ENCODE data around the gene MICAL3.

MICAL3 gene

DNA sequence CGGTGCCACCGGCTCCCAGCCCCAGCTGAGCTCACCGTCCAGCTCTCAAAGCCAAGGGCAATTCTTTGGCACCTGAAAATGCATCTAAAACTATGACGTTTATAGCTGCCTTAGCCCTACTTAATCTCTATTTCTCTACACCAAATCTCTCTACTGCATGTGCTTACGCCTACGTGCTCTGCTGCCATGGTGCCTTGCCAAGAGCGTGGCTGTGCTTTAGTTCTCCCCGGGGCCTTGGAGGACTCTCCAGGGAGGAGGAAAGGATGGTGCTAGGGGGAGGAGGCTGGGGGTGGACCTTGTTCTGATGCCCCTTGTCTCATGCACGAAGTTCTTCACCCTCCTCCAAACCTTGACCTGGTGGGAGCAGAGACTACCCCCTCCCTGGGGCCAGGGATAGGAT lies 241.0 kb downstream of the MICAL3 start:
- no peak for TF ChIP-seq FOXP2 (optimal IDR thresholded peaks at IDR 0.05; ENCODE audit: borderline replicate concordance, extremely low read depth, extremely low read length, insufficient read depth)
- no peak for TF ChIP-seq TAF1 (IDR thresholded peaks at IDR 0.05; ENCODE audit: borderline replicate concordance, insufficient read depth, low read length)
- TF ChIP-seq POLR2AphosphoS5 (IDR thresholded peaks at IDR 0.05; ENCODE audit: low read depth, low read length), result no peak
- TF ChIP-seq, protein P1, sequence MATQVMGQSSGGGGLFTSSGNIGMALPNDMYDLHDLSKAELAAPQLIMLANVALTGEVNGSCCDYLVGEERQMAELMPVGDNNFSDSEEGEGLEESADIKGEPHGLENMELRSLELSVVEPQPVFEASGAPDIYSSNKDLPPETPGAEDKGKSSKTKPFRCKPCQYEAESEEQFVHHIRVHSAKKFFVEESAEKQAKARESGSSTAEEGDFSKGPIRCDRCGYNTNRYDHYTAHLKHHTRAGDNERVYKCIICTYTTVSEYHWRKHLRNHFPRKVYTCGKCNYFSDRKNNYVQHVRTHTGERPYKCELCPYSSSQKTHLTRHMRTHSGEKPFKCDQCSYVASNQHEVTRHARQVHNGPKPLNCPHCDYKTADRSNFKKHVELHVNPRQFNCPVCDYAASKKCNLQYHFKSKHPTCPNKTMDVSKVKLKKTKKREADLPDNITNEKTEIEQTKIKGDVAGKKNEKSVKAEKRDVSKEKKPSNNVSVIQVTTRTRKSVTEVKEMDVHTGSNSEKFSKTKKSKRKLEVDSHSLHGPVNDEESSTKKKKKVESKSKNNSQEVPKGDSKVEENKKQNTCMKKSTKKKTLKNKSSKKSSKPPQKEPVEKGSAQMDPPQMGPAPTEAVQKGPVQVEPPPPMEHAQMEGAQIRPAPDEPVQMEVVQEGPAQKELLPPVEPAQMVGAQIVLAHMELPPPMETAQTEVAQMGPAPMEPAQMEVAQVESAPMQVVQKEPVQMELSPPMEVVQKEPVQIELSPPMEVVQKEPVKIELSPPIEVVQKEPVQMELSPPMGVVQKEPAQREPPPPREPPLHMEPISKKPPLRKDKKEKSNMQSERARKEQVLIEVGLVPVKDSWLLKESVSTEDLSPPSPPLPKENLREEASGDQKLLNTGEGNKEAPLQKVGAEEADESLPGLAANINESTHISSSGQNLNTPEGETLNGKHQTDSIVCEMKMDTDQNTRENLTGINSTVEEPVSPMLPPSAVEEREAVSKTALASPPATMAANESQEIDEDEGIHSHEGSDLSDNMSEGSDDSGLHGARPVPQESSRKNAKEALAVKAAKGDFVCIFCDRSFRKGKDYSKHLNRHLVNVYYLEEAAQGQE (IDR thresholded peaks at IDR 0.05; ENCODE audit: insufficient read depth in 1 of 2, low read depth in 2 of 2, low read length in 2 of 2), result no peak
- TF ChIP-seq SIN3A (IDR thresholded peaks at IDR 0.05; ENCODE audit: borderline replicate concordance, insufficient read depth, low read length), result no peak

- TF ChIP-seq FOXP2 (optimal IDR thresholded peaks at IDR 0.05; ENCODE audit: borderline replicate concordance, extremely low read depth, extremely low read length, insufficient read depth), result no peak
- TF ChIP-seq, protein P1 (IDR thresholded peaks at IDR 0.05; ENCODE audit: insufficient read depth in 1 of 2, low read depth in 2 of 2, low read length in 2 of 2), result no peak
- TF ChIP-seq POLR2AphosphoS5 (IDR thresholded peaks at IDR 0.05; ENCODE audit: low read depth, low read length), result no peak
- TF ChIP-seq TAF1 (IDR thresholded peaks at IDR 0.05; ENCODE audit: borderline replicate concordance, insufficient read depth, low read length), result no peak
- no peak for TF ChIP-seq SIN3A (IDR thresholded peaks at IDR 0.05; ENCODE audit: borderline replicate concordance, insufficient read depth, low read length)
Observed at GRCh38 chr22:17782621-17783020, 241.7 kb downstream of the MICAL3 start.

DNA sequence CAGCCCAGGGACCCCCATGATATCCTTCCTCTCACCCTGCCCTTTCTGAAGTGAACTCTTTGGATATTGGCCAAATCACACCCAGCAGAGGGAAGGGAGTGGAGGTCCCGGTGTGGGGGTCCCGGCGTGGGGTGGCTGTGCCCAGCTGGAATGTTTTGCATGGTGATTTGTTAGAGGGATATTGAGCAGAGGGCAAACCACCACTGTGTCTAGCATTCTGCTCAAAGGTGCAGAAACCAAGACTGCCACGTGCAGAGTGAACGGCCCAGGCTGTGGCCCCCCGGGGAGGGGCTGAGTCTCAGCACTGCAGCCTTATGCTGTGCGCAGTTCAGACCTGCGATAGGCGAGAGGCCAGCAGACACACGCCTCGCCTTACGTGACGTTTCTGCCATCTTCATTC lies 242.2 kb downstream of the MICAL3 start:
- no peak for TF ChIP-seq SIN3A (IDR thresholded peaks at IDR 0.05; ENCODE audit: borderline replicate concordance, insufficient read depth, low read length)
- TF ChIP-seq TAF1 (IDR thresholded peaks at IDR 0.05; ENCODE audit: borderline replicate concordance, insufficient read depth, low read length), result no peak
- TF ChIP-seq FOXP2 (optimal IDR thresholded peaks at IDR 0.05; ENCODE audit: borderline replicate concordance, extremely low read depth, extremely low read length, insufficient read depth), result no peak
- no peak for TF ChIP-seq POLR2AphosphoS5 (IDR thresholded peaks at IDR 0.05; ENCODE audit: low read depth, low read length)
- TF ChIP-seq, protein P1 (IDR thresholded peaks at IDR 0.05; ENCODE audit: insufficient read depth in 1 of 2, low read depth in 2 of 2, low read length in 2 of 2), result no peak

- TF ChIP-seq TAF1 (IDR thresholded peaks at IDR 0.05; ENCODE audit: borderline replicate concordance, insufficient read depth, low read length) (no peak), SIN3A (IDR thresholded peaks at IDR 0.05; ENCODE audit: borderline replicate concordance, insufficient read depth, low read length) (no peak), POLR2AphosphoS5 (IDR thresholded peaks at IDR 0.05; ENCODE audit: low read depth, low read length) (no peak), FOXP2 (optimal IDR thresholded peaks at IDR 0.05; ENCODE audit: borderline replicate concordance, extremely low read depth, extremely low read length, insufficient read depth) (no peak)
- TF ChIP-seq, protein P1 (IDR thresholded peaks at IDR 0.05; ENCODE audit: insufficient read depth in 1 of 2, low read depth in 2 of 2, low read length in 2 of 2), result no peak
Observed at GRCh38 chr22:17781319-17782031, 242.9 kb downstream of the MICAL3 start.

Data from PFSK-1 (cell line).